Thymus (tissue), 11 donors: ENCODE measurements around the gene SMC5. TPM values are rescaled to one million over a fixed set of nuclear protein-coding genes. Genes with fewer than 3 reads are reported as not detected.

Source experiments
- DNase-seq, 9 donors: peaks; one replicate each; pipeline ENCODE4 v3.0.0-alpha.2; 2013; ENCODE audit warnings: low spot score in 9 of 9, low read depth in 6 of 9, missing footprints in 1 of 9
- H3K27ac ChIP-seq, 2 donors: one replicate each; pipeline ENCODE4 v1.5.1; 2013; ENCODE audit warnings: control low read depth in 1 of 2, low read depth in 1 of 2, low read length in 1 of 2, mild to moderate bottlenecking in 1 of 2, moderate library complexity in 1 of 2
- H3K27me3 ChIP-seq, 2 donors: one replicate each; pipeline ENCODE4 v1.5.1; 2013; ENCODE audit warnings: low read length in 1 of 2; ENCODE audit not compliant: control insufficient read depth in 2 of 2, insufficient read depth in 1 of 2
- H3K36me3 ChIP-seq, 2 donors: one replicate each; pipeline ENCODE4 v1.5.1; 2013; ENCODE audit warnings: low read length in 1 of 2, mild to moderate bottlenecking in 1 of 2, moderate library complexity in 1 of 2; ENCODE audit not compliant: control insufficient read depth in 2 of 2, insufficient read depth in 2 of 2
- H3K4me1 ChIP-seq, 2 donors: one replicate each; pipeline ENCODE4 v1.5.1; 2013; ENCODE audit warnings: low read length in 2 of 2; ENCODE audit not compliant: control insufficient read depth in 2 of 2, insufficient read depth in 2 of 2
- H3K4me3 ChIP-seq, 2 donors: one replicate each; pipeline ENCODE4 v1.5.1; 2013; ENCODE audit warnings: low read length in 2 of 2, control low read depth in 1 of 2, mild to moderate bottlenecking in 1 of 2
- H3K9me3 ChIP-seq, 2 donors: one replicate each; pipeline ENCODE4 v1.5.1; 2013; ENCODE audit warnings: low read length in 1 of 2, mild to moderate bottlenecking in 1 of 2; ENCODE audit not compliant: control insufficient read depth in 2 of 2, insufficient read depth in 1 of 2
- WGBS: extraction: QIAGEN DNeasy Blood & Tissue Kit; methylation state at CpG from one replicate; pipeline ENCODE4 v1.1.7; 2013; 5-methylcytosine and 5-hydroxymethylcytosine counted together
- polyA plus RNA-seq: library from polyadenylated mRNA; stranded (reverse); fragments of 200-250 nt; gene quantifications from one replicate; pipeline ENCODE4 v1.2.3, GENCODE V29; 2013
- total RNA-seq: library from RNA; stranded (reverse); fragments of 120-200 nt; gene quantifications from one replicate; pipeline ENCODE4 v1.2.4, GENCODE V29; 2013
- donor health status: healthy.

SMC5 gene
- total and polyA plus RNA-seq, 2 donors, result 17.8 to 25.1 TPM

GRCh38 chr9:70285981-70286598 lies 27.3 kb downstream of the SMC5 start:
- no peak overlapping the region for H3K27ac ChIP-seq
- H3K36me3 ChIP-seq, result peaks cover 11 to 33% of the 10 kb centered on the region in 2 donors
- no peak for DNase-seq
- H3K9me3 ChIP-seq, result no peaks in the 10 kb centered on the region
- H3K4me1 ChIP-seq, result no peaks in the 10 kb centered on the region
- H3K4me3 ChIP-seq, result no peak overlapping the region
- no peaks in the 10 kb centered on the region for H3K27me3 ChIP-seq
- WGBS, result 97% methylated on average over 4 of the region's 4 CpGs

- 99% methylated on average over 3 of the region's 3 CpGs for WGBS
- Histone ChIP-seq H3K36me3 (peaks cover 9 to 28% of the 10 kb centered on the region in 2 donors), H3K9me3 (no peaks in the 10 kb centered on the region), H3K27ac (no peak overlapping the region), H3K4me3 (no peak overlapping the region), H3K4me1 (no peaks in the 10 kb centered on the region), H3K27me3 (no peaks in the 10 kb centered on the region)
- no peak for DNase-seq
These were observed 31.8 kb downstream of the SMC5 start for GRCh38 chr9:70290626-70291025.

- peaks cover 9 to 22% of the 10 kb centered on the region in 2 donors for H3K36me3 ChIP-seq
These were observed 32.7 kb downstream of the SMC5 start for GRCh38 chr9:70291446-70291845.

GRCh38 chr9:70292253-70292652 lies 33.5 kb downstream of the SMC5 start:
- H3K9me3 ChIP-seq, result no peaks in the 10 kb centered on the region
- 96% methylated on average over 1 of the region's 1 CpG for WGBS
- peaks cover 8 to 17% of the 10 kb centered on the region in 2 donors for H3K36me3 ChIP-seq
- no peaks in the 10 kb centered on the region for H3K4me1 ChIP-seq
- H3K27me3 ChIP-seq, result no peaks in the 10 kb centered on the region
- H3K27ac ChIP-seq, result no peak overlapping the region
- no peak for DNase-seq
- no peak overlapping the region for H3K4me3 ChIP-seq

More at GRCh38 chr9:70291446-70291845, 32.7 kb downstream of the SMC5 start:
- WGBS, result 95% methylated on average over 1 of the region's 1 CpG
- Histone ChIP-seq H3K4me3 (no peak overlapping the region), H3K4me1 (no peaks in the 10 kb centered on the region), H3K27ac (no peak overlapping the region), H3K9me3 (no peaks in the 10 kb centered on the region), H3K27me3 (no peaks in the 10 kb centered on the region)
- no peak for DNase-seq

- WGBS, result 100% methylated on average over 1 of the region's 1 CpG
- Histone ChIP-seq H3K4me3 (no peak overlapping the region), H3K27ac (no peak overlapping the region), H3K9me3 (no peaks in the 10 kb centered on the region), H3K27me3 (no peaks in the 10 kb centered on the region), H3K36me3 (peaks cover 7 to 18% of the 10 kb centered on the region in 2 donors), H3K4me1 (no peaks in the 10 kb centered on the region)
- DNase-seq, result no peak
These were observed 34.4 kb downstream of the SMC5 start for GRCh38 chr9:70293214-70293613.

- peaks cover 4 to 23% of the 10 kb centered on the region in 2 donors for H3K36me3 ChIP-seq
These were observed 38.4 kb downstream of the SMC5 start for GRCh38 chr9:70297141-70297540.

GRCh38 chr9:70298245-70298771 lies 39.5 kb downstream of the SMC5 start:
- H3K27ac ChIP-seq, result no peak overlapping the region
- no peaks in the 10 kb centered on the region for H3K4me1 ChIP-seq
- no peaks in the 10 kb centered on the region for H3K27me3 ChIP-seq
- H3K9me3 ChIP-seq, result no peaks in the 10 kb centered on the region
- 98% methylated on average over 1 of the region's 1 CpG for WGBS
- no peak overlapping the region for H3K4me3 ChIP-seq
- DNase-seq, result no peak
- peaks cover 6 to 23% of the 10 kb centered on the region in 2 donors for H3K36me3 ChIP-seq

More at GRCh38 chr9:70297141-70297540, 38.4 kb downstream of the SMC5 start:
- no peaks in the 10 kb centered on the region for H3K4me1 ChIP-seq
- no peak for DNase-seq
- 98% methylated on average over 1 of the region's 1 CpG for WGBS
- H3K27ac ChIP-seq, result no peak overlapping the region
- no peaks in the 10 kb centered on the region for H3K27me3 ChIP-seq
- no peak overlapping the region for H3K4me3 ChIP-seq
- no peaks in the 10 kb centered on the region for H3K9me3 ChIP-seq

GRCh38 chr9:70303268-70303667 lies 44.5 kb downstream of the SMC5 start:
- DNase-seq, result no peak
- Histone ChIP-seq H3K4me3 (no peak overlapping the region), H3K27ac (no peak overlapping the region), H3K36me3 (peaks cover 8 to 33% of the 10 kb centered on the region in 2 donors), H3K9me3 (no peaks in the 10 kb centered on the region), H3K27me3 (no peaks in the 10 kb centered on the region), H3K4me1 (no peaks in the 10 kb centered on the region)
- 97% methylated on average over 5 of the region's 5 CpGs for WGBS

- H3K4me1 ChIP-seq, result no peaks in the 10 kb centered on the region
- no peak for DNase-seq
- H3K9me3 ChIP-seq, result no peaks in the 10 kb centered on the region
- no peak overlapping the region for H3K27ac ChIP-seq
- H3K27me3 ChIP-seq, result no peaks in the 10 kb centered on the region
- peaks cover 10 to 32% of the 10 kb centered on the region in 2 donors for H3K36me3 ChIP-seq
- no peak overlapping the region for H3K4me3 ChIP-seq
These were observed 46.0 kb downstream of the SMC5 start for GRCh38 chr9:70304810-70305209.
